ENCODE measurements around the gene GPR61.

GPR61 gene

GRCh38 chr1:109573785-109574184 is 34.1 kb downstream of the GPR61 start:
- DNase-seq: no peak

GRCh38 chr1:109578947-109579443 is 39.3 kb downstream of the GPR61 start:
- no peak for DNase-seq

GRCh38 chr1:109579491-109579890 is 39.8 kb downstream of the GPR61 start:
- no peak for DNase-seq

GRCh38 chr1:109582021-109582420 is 42.3 kb downstream of the GPR61 start:
- DNase-seq: no peak

- DNase-seq: no peak
Measured at GRCh38 chr1:109584766-109585165, 45.1 kb downstream of the GPR61 start.

GRCh38 chr1:109586055-109586454 is 46.4 kb downstream of the GPR61 start:
- no peak for DNase-seq

GRCh38 chr1:109589177-109589576 is 49.5 kb downstream of the GPR61 start:
- no peak for DNase-seq

- DNase-seq: no peak
Measured at GRCh38 chr1:109589679-109590078, 50.0 kb downstream of the GPR61 start.

GRCh38 chr1:109592916-109593315 is 53.2 kb downstream of the GPR61 start:
- DNase-seq: no peak

GRCh38 chr1:109595531-109595930 is 55.9 kb downstream of the GPR61 start:
- DNase-seq: no peak
